ENCODE results near the gene PPP4R2.
A peak's percentile ranks its signal among the peaks of the same experiment; 100 is the strongest.

The PPP4R2 gene

DNA sequence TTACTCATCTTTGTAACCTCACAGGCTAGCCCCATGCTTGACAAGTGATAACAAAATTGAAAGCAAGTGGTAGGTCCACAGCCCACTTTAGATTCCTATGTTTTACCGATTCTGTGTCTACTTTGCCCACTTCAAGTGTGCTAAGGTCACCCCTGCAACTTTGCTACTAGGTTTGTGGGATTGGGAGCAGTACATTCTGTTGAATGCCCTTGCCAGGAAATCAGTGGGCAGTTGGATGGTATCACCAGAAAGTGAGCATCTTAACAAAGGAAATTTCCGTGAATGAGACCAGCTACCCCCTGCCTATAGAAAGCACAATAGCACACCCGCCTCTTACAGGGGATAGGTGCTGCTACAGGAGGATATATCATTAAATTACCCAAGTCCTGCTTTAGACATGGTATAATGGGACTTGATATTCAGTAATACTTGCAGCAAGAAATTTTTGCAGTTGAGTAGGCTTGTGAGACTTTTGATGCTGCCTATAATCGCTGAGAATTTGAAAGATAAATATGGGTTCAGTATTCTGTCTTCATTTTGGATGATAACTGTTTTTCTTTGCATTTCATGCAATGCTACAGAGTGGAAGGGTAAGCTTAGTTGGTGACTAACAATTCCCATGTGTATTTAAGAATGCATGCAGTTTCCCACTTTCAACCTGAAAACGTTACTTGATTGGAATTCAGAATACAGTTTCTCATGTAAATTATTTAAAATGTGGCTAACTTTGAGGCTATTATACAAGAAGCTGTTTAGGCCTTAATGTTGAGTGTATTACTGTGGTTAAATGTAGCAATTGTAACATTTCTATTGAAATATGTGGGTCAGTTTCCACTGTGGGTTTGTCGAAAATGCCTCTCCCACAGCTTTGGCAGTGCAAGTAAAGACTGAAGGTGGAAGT, 74.3 kb downstream of the PPP4R2 start:
- DNase-seq (ENCODE audit: low read depth) = peak; percentile 80

DNA sequence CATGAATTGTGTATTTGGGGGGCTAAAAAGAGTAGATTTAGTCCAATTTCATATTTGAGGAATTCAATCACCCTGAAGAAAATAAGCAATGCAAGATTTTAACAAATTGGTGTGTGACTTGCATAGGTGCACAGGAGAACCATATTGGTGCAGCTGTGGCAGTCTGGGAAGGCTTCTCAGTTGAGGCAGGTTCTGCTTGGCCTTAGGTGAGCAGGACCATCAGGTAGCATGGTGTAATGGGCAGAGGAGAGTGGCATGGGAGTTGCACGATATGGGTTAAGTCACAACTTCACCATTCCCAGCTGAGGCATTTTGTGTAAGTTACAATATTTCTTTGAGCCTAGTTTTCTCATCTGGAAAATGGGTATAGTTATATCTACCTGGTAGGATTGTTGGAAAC, 75.3 kb downstream of the PPP4R2 start:
- DNase-seq (ENCODE audit: low read depth) = no peak

DNA sequence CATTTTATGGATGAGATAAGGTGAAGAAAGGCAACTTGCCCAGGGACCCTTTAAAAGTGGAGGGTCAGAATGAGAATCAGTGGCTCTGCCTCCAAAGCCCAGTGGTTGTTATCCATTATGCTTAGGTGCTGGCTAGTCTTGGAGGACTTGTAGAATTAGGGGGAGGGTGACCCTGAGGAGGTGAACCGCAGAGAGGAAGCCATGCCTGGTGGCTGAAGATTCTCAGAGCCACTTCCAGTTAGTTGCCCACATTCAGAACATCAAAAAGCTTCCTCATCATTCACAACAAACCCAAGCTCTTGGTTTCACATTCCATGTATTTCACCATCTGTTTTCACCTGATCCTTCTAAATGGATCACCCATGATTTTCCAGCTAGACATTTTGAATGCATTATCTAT, 76.0 kb downstream of the PPP4R2 start:
- DNase-seq (ENCODE audit: low read depth) = no peak

DNA sequence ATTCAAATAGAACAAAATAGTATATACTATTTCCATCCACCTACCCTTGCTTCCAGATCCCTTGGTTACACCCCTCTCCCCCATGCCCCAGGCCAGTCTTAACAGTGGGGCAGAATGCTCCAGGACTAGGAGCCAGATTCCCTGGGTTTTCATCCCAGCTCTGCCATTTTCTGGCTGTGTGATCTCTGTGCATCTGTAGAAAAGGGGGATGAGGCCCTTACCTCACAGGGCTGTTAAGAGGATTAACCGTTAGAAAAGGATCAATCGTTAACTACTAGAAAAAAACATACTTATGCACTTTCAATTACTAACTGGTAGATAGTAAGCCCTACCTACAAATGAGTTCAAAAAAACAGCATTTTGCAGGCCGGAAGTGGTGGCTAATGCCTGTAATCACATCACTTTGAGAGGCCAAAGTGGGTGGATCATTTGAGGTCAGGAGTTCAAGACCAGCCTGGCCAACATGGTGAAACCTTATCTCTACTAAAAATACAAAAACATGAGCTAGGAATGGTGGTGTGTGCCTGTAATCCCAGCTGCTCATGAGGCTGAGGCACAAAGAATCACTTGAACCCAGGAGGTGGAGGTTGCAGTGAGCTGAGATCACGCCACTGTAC, 76.6 kb downstream of the PPP4R2 start:
- DNase-seq (ENCODE audit: low read depth) = no peak

DNA sequence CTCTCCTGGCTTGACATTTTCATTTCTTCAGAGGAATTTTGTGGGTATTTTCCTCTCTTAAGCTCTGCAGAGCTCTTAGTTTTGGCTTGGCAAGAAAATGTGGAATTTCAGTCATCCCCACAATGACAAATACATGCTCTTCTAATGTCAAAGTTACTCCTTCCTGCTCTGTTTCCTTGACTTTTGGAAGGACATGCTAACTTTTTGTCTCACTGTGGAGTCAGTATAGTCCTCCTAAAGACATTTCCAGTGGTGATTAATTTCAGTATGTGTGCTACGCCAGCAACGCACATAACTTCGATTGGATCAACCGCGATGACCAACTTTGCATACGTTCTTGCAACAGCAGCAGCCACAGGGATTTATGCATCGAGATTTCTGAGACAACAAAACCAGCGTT, 78.2 kb downstream of the PPP4R2 start:
- no peak for DNase-seq (ENCODE audit: low read depth)

DNA sequence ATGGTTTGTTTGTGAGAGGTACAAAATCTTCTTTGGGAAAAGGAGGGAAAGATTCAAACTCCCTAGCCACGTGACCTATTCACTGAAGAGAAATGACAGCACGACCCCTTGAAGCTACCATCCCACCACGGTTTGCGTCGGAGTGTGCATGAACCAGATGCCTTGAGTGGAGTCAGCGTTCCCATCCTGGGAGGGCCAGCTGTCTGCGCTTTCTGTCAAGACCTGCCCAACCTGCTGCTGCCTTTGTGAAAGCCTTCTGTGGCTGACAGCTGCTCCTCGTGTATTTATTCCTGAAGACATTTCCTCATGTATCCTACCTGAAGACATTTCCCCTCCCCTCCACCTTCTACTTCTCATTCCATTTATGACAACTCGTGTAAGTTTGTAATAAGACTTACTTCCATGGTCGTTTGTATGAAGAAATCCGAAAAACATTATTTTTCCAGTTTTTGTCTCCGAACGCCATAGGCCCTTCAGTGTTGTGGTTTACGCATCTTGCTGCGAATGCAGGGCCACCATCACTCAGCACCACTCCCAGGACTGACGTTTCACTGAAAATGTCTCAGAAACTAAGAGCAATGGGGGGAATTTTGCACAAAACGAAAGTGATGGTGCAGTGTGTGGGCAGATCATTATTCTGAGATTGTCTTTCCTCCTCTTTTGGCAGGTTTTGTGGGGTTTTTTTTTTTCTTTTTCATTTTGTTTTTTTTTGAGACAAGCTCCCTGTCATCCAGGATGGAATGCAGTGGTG, 83.8 kb downstream of the PPP4R2 start:
- no peak for DNase-seq (ENCODE audit: low read depth)

DNA sequence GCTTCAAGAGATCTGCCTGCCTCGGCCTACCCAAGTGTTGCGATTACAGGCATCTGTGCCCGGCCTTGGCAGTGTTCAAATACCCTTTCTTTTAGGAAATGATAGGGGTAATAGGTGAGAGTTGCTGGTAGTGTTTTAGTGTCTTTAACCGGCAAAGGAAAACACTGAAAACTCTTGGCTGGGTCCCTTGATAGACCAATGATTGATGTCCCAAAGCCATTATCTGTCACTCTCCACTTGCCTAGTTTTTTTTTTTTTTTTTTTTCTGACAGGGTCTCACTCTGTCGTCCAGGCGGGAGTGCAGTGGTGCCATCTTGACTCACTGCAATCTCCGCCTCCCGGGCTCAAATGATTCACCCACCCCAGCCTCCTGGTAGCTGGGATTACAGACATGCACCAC, 84.5 kb downstream of the PPP4R2 start:
- no peak for DNase-seq (ENCODE audit: low read depth)

DNA sequence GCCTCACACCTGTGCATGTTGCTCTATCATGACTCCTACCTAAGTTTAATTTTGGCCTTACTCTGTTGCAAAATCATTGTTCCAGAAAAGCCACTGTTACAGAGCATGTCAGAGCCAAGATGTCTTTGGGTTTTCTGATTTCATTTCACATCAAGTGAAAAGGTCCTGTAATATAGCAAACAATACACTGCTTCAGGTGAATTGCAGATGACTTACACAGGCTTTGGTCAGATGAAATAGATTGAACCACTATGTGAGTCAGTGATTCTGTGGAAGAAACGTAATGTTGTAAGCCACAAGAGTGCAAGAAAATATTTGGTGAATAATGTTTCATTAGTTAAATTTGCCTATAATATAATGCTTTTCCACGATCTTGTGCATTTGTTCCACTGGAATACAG, 87.6 kb downstream of the PPP4R2 start:
- no peak for DNase-seq (ENCODE audit: low read depth)

DNA sequence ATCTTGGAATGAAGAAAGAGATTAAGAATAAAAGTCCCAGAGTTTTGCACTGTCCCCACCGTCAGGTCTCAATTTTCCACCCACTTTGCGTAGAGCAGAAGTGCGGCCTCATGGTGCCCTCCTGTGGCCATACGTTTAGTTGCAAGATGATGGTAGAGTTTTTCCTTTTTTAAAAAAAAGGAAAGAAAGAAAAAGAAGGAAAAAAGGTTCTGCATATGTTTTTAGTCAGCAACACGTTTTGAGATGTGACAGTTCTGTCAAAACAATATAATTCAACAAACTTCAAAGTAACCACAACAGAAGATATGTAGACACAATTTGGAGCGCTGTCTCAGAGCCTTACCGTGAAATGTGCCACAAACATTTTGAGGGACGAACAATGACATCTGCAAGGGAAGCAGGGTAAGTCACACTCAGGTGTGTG, 89.5 kb downstream of the PPP4R2 start:
- DNase-seq (ENCODE audit: low read depth) = peak; percentile 15

DNA sequence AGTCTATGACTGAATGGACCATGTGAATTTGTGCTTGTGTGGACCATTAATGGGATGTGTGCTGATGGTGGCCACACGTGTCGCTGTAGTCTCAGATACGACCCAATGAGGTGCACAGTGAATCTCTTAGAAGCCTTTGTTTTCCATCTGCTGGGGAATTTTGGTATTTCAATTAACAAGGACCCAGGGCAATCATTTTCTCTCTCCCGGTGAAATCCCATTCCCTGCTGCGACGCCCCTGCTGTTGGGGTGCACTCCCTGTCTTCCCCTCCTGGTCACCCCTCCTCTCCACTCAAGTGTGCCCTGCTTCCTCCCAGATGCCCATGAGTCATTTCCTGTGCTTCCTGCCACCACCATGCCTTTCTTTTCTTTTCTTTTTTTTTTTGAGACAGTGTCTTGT, 97.5 kb downstream of the PPP4R2 start:
- no peak for DNase-seq (ENCODE audit: low read depth)

DNA sequence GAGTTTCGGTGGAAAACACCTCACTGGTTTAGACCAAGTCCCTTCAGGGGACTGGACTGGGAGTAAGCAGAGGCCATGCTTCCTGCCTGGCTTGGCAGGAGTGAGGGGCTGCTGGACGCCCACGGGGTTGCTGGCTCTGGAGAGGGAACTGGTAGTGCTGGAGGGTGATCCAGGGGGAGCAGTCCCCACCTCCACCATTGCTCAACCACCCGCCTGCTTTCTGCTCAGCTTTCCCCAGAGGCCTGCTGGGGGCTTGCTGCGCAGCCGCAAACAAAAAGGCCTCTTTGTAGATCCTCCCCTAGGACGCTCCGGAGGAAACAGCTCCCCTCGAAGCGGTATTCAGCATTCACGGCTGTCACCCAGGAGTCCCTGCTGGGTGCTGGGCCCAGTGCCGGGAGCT, 98.3 kb downstream of the PPP4R2 start:
- no peak for DNase-seq (ENCODE audit: low read depth)

DNA sequence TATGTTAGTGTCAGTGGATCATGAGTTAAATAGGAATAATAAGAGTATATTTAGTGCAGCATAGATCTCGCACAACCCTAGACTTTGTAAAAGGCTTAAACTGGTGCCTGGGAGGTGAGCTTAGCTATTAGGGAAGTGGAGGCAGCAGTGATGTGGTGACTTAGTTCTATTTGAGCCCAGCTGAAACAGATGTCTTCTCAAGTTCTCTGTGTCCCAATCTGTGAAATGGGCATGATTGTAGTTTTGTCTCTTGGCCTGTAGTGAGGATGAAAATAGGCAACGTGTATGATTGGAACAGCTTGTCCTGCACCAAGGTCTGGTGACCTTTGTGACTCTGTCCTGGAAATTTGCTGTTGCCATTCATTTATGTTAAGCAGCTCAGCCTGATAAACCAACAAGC, 99.6 kb downstream of the PPP4R2 start:
- DNase-seq (ENCODE audit: low read depth) = no peak

DNA sequence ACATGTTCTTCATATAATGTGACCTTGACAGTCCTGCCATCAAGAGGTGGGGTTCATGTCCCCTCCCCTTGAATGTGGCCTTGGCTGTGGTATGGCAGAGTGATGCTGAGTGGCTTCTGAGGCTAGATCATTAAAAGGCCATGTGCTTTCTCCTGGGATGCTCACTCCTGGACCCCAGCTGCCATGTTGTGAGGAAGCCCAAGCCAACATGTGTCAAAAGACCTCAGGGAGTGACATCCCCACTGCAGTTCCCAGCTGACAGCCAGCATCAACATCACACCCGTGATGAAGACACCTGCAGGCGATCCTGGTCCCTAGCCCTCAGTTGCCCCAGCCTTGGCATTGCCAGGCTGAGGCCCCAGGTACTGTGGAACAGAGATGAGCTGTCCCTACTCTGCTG, 101.4 kb downstream of the PPP4R2 start:
- no peak for DNase-seq (ENCODE audit: low read depth)

DNA sequence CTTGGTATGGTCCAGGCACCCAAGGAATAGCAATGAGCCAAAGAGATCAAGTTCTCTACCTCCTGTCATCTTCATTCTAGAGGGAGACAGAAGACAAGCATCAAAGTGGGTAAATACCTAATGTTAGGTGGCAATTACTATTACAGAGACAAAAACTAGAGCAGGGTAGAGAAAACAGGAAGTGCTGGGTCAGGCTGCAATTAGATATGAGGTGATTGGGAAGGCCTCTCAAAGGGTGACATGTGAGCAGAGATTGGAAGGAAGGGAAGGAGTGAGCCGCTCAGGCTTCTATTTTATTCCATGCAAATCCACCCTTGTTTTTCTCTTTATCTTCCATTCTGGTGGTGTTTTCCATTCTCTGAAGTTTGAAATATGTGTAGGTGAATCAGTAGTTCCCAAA, 102.3 kb downstream of the PPP4R2 start:
- no peak for DNase-seq (ENCODE audit: low read depth)

DNA sequence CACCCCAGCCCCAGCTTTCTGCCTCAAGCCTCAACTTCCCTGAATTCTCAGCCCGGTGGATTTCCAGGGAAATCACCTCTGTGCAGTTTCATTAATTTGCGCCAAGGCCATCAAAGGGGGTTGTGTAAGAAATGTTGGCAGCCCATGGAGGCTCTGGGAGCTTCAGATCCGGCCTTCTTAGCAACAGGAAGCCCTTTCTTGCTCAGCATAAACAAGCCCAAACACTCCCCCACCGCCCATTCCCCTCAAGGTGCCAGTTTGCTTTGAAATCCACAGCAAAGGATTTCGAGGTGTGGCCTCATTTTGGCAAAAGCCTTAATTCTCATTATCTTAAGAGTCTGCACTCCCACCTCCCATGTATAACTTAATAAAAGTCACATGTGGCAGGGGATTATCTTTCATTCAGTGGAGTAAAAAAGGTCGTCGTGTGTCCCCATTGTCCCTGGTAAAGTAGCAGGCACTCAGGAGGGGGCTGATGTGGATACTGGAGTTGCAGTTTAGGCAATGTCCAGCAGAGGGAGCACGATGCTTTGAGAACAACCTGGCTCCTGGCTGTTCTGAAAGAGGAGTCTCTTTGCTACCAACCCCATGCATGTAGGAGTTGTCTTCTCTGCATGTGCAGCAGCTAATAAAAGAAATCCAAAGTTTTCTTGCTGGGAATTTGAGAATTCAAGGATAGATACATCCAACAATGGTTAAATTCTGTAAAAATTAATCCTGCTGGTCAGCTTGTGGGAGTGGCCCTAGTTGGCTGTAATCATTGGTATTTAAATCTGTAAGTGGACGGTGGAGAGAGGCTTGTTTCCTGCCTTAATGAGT, 104.3 kb downstream of the PPP4R2 start:
- peak; percentile 53 for DNase-seq (ENCODE audit: low read depth)

DNA sequence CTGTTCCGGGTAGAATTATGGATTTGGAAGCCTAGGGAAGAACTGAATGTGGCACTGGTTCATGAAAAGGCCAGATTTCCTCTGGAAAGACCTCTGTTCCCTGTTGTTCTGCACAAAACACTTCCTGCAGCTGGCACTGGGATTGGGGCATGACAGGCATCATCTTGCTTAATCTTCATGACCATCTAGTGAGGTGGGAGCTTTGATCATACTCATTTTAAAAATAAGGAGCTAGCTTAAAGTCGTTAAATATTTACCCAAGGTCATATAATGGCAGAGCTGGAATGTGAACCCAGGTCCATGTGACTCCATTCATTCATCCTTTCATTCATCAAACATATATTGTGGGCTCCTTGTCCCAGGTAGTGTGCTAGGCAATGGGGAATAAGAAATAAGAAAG, 105.3 kb downstream of the PPP4R2 start:
- no peak for DNase-seq (ENCODE audit: low read depth)

DNA sequence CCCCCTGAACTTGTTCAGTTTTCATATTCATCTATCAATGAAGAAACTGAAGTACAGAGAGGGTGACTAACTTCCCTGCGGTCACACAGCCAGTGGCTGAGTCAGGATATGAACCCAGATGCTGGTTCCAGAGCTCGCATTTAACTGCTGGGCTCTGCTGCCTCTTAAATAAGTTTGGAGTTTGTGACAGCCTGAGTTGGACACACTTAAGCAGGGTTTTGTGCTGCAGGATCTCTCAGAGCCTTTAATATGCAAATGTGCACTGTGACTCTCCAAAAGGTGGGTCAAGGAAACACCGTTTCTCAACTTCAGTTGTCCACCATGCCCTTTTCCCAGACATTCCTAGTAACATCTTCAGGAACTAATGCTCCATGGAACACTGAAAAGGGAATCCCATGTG, 110.6 kb downstream of the PPP4R2 start:
- no peak for DNase-seq (ENCODE audit: low read depth)

DNA sequence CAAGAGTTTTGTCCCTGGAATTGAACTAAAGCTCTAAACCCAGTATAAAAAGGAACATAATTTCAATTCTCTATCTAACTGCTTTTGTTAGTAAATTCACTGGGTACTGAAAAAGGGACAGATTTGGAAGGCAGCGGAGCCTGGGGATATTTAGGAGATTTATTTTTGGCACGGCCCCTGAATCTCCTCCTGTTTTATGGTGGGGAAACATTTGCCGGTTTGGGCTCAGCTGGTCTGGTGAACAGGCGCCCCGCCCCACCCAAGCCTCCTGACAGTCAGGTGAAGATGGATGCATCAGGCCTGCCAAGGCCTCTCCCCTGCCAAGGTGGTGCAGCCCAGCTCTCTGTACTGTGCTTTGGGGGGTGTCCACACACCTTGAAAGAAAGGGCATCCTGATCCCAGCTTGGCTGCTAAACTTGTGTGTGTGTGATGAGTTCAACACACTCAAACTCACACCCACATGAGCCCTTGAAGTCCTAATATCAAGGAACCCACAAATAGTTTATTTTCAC, 111.1 kb downstream of the PPP4R2 start:
- no peak for DNase-seq (ENCODE audit: low read depth)

DNA sequence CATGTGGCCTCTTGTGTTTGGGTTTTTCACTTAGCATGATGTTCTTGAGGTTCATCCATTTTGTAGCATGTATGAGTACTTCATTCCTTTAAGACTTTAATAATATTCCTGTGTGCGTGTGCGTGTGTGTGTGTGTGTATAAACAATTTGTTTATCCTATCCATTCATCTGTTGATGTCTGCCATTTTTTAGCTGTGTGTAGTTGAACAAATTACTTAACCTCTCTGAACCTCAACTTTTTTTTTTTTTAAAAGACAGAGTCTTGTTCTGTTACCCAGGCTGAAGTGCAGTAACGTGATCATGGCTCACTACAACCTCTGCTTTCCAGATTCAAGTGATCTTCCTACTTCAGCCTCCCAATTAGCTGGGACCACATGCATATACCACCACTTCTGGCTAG, 112.1 kb downstream of the PPP4R2 start:
- DNase-seq (ENCODE audit: low read depth) = no peak

DNA sequence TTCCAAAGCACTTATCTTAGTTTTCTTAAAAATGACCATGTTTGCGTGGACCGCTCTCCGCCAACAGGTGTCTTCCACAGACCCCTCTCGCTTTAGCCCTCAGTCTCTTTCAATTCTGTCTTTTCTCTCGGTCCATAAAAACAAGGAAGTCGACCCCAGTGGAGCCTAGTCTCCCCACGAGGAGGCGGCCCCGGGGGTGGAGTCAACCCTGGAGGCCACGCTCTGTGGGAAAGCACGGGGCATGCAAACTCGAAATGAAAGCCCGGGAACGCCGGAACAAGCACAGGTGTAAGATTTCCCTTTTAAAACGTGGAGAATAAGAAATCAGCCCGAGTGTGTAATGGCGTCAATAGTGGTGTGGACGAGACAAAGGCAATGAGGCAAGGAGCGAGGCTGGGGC, 113.9 kb downstream of the PPP4R2 start:
- DNase-seq (ENCODE audit: low read depth) = no peak

DNA sequence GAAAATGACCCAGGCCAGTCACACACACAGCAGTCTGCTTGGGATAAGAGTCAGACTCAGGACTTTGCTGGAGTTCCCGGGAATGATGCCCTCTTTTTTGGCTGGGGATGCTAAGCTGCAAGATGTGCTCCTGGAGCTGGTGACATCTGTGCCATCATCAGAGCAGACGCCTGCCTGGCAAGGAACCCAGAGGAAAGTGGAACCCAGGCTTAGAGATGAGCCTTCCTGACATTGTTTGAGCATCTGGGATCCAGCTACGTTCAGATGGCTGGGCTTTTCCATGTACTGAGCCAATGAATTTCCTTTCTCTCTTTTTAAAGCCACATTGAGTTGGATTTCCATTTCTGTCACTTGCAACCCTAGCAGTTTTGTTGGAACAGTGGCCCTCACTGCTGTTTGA, 118.1 kb downstream of the PPP4R2 start:
- no peak for DNase-seq (ENCODE audit: low read depth)

DNA sequence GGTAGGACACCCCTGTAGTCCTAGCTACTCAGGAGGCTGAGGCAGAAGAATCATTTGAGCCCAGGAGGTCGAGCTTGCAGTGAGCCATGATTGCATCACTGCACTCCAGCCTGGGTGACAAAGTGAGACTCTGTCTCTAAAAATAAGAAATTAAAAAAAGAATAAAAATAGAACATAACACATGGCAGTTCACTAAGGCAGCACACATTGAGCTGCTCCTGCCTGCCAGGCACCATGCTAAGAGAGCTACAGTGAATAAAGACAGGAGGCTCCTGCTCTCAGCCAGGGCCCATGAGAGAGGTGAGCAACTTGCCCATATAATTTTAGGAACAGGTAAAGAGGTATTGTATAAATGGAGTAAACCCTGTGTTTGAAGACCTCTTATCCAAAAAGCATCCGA, 119.2 kb downstream of the PPP4R2 start:
- no peak for DNase-seq (ENCODE audit: low read depth)
